ENCODE measurements around the gene DNAI7.

DNAI7 gene, protein sequence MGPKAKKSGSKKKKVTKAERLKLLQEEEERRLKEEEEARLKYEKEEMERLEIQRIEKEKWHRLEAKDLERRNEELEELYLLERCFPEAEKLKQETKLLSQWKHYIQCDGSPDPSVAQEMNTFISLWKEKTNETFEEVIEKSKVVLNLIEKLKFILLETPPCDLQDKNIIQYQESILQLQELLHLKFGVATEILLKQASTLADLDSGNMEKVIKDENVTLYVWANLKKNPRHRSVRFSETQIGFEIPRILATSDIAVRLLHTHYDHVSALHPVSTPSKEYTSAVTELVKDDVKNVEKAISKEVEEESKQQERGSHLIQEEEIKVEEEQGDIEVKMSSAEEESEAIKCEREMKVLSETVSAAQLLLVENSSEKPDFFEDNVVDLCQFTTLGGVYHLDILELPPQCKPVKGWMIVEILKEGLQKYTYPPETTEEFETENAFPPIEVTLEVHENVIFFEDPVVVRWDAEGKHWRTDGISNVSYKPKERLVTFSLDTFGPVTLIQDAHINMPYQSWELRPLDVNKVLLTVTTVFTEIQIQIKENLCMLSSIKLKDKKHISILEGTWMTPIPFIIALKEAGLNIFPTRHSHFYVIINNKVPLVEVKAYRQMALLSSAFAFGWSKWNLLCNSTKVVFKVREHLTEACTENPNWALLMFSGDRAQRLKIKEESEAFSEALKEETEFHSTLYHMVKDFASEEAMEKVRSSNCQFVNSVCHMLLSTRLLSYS

DNA sequence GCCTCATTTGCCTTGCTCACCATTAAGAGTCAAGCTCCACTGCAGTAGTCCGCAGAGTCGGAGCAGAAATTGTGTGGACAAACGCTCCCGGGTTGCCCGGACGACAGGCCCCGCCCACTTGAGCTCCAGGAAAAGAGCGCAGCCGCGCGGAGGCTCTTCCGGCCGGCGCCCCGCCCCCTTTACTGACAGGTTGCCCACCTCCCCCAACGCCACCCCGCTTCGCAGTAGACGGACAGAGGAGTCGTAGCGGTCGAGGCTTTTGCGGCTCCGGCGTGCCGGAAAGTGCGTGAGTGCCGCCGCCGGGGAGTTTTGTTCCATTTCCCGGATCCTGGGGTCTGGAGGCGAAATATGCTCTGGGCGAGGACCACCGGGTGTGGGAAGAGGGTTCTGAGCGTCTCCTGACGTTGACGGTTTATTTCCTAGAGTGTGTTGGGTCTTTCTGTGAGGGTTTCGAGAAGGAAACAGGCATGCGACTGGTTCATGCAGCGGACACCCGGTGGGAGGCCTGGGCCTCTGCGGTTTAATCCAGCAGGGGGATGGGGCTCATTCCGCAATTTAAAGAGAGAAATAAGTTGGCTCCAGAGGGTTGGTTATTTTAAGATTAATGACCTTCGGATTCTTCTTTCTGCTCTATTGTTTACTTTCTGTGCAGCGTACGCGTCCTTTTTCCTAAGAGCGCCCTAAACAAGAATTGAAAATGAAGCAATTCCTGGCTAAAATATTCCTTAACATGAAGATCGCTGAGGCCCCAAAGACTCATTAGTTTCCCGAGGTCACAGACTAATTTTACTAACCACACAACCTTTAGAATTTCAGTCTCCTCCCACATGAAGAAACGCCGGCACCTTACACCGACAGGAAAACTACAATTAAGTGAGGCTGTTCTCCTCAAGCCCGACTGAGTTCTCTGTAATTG is at the start of gene DNAI7, which contains the start of gene ETFRF1:
Gene DNAI7, minus strand, starts transcription at position 105 of the 916 bp plus-strand sequence. Its CDS starts 82 bp downstream, at position 23.
Gene ETFRF1, plus strand, starts transcription at position 182 of the 916 bp plus-strand sequence. CDS start 8,720 bp downstream, outside the sequence.
- DNase-seq = peak; percentile 78

DNA sequence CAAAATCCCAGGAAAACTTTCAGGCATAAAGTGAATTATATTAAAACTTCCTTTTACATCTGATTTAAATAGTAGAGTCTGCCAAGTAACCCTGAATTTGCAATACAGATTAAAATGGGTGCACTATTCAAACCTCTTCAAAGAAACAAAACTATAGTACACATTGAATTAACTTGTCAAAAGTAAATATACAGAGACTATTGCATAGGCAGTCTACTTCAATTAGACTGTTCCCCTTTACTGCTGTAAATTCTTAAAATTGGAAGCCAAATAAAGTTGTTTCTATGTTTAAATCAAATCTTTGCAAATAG is 48.7 kb upstream of the DNAI7 start:
- no peak for DNase-seq

DNA sequence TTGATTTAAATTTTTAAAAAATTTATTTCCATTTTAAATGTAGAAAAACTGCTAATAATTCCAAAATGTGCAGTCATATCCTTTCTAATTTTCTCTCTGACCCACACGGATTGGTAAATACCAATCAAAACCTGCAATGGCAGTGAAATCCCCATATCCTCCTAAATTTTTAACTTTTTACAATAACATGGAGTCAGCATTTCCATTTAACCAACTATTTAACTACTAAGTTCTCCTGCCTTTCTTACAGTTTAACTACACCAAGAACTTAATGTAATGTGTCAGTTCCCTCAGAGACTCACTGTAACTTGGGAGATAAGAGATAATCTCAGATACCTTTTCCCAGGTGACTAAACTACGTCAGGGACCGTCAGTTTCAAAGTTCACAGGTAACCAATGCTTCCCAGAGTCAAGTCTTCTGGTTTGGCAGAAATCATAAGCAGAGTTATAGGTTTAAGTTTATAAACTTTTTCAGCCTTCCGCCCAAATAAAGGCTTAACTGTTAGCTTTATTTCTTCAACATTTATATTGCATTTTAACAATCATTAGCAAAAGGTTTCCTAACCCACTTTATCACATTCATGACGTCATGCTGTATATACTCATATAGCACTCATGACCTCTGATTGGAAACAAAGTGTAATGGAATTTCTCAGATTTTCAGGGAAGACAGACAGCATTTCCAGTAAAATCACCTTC is 48.2 kb upstream of the DNAI7 start:
- no peak for DNase-seq

DNA sequence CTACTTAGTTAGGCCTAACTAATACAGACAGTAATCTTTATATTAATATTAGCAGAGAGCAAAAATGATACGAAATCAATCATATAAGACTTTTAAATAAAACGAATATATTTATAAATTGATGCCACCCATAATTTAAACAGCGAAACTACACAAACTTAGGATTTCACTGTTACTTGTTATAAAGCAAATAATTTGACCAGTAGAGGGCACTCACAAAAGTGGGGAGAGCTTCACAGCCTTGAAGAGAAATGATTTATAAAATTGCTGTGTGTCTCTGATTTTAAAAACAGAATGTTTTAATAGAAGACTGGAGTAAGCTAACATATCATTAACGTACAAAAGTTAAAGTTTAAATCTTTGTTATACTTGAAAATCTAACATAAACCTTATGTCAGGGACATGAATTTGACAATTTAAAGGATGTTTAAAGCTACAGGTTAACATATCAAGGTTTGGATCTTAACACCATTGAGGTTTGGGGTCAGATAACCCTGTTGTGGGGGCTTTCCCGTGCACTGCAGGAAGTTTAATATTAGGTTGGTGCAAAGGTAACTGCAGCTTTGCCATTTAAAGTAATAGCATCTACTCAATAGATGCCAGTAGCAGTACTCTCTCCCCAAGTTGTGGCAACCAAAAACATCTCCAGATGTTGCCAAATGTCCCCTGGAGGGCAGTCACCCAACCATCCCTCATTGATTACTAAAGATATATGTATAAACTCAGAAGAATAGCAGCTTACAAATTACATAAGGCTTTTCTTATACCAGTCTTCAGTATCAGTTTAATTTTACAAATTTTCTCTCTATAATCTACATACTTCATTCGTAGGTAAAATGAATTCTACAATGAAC is 46.4 kb upstream of the DNAI7 start:
- DNase-seq = no peak

DNA sequence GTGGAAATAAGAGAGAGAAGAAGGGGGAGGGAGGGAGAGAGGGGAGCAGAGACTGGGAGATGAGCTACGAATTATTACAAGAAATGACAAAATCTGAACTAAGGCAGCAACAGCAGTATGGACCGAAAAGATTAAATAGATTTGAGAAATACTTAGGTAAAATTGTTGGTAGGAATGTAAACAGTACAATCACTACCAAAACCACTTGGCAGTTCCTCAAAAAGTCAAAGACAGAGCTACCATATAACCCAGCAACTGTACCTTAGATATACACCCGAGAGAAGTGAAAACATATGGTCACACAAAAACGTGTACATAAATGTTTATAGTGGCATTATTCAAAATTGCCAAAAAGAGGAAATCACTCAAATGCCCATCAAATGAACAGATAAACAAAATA is 41.7 kb upstream of the DNAI7 start:
- DNase-seq = no peak

DNA sequence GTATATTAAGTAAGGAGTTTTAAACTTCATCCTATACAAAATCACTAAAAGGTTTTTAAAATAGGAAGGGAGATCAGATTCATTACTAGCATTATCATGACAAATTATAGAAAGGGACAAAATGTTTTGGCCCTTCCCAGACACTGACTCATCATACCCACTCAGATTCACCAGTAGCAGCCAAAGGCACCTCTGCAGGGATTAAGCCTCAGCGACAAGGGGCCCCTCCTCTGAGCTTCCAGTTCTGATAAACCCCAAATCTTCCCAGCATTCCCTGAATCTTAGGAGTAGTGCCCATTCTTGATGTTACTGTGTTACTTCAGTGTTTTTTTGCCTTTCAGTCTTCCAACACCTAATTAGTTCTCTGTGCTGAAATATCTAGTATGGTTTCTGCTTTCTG is 41.2 kb upstream of the DNAI7 start:
- no peak for DNase-seq

DNA sequence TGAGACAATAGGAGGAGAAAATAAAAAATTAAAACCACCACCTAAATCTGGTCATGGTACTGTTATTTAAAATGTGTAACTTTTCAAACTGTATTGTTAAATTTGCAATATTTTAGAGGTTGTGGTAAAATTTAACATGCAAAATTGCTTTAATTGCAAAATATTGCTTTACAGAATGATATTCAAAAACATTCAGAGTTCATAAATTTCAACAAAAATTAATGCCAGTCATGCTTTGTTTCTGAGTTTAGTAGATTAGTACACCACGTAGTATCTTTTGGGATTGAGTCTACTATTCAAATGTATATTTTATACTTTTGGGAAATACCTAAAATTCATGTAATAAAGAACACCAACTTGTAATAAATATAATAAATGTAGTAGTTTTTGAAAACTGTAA is 18.4 kb upstream of the DNAI7 start:
- DNase-seq = no peak

DNA sequence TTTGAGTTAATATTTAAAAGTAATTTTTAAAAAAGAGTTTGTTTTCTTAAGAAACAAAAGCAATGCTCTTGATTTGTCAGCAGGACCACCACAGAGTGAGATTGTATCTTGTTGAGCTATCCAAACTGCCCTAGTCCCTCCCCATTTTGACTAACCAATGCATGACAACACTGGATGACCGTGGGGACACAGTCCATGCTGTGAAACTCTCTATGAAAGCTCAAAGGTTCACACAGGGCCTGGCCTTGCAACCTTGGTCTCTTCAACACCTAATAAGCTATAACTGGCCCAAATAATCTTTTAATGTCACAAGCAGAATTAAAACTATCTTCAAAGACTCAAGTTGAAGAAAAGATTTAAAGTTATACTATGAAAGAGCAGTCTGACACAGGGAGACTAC is 13.6 kb upstream of the DNAI7 start:
- DNase-seq = no peak

DNA sequence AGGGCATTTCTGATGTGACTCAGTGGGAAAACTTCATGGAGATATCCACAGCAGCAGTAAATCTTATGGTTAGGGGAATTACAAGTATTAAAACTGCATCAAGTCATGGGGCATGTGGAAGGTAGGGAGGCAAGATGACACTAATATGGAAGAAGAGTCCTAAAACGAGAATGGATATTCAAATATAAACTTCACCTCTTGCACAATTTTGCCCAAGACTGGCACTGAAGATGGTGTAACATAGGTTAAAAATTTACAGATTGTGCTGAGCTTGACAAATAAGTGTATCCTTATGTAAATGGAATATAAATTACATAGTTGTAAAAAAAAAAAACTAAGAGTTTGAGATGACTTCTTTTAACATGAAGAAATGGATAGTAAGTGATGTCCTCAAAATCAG is 12.9 kb upstream of the DNAI7 start:
- DNase-seq = no peak

DNA sequence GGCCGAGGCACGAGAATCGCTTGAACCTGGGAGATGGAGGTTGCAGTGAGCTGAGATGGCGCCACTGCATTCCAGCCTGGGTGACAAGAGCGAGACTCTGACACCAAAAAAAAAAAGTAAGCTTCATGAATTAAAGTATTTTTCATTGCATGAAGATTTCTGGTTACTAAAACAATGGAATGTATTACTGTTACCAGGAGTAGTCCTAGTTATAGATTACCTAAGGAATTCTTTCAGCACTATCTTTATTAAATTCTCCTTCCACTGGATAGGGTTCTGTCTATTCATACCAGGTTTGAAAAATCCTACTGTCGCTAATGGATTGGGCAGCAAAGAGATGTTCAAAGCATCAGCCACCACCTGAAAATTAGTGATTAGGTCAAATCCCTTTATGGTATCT is 12.5 kb upstream of the DNAI7 start:
- no peak for DNase-seq

DNA sequence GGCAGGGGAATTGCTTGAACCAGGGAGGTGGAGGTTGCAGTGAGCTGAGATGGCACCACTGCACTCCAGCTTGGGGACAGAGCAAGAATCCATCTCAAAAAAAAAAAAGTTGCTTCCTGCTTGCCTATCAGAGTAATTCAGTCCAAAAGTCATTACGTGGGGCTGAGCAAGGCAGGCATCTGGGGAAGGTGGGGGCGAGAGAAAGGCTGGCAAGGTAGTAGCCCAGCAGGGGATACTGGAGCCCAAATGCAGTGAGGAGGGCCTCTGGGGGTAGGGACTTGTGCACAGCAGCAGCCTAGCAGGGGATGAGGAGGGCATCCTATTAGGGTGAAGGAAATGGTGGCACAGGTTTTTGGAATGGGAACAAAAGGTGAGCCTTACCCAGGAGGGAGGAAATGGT is 7.2 kb upstream of the DNAI7 start:
- DNase-seq = no peak

DNA sequence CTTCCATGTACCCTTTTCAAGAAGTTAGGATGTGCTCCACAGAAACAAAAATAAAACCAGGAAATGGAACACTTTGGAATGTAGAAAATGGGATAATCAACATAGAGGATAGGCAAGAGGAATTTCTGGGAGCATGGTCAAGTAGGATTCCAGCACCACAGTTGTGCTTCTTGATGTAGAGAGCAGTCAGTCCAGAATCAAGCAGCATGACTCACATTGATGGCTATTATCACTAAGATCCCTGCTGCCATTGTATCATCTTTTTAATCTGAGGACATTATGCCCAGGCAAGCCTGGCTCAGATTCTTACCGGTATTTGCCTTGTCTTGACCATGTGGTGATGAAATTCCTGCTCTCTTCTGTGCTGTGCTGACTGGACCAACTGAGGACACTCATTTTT is 5.7 kb upstream of the DNAI7 start:
- no peak for DNase-seq

DNA sequence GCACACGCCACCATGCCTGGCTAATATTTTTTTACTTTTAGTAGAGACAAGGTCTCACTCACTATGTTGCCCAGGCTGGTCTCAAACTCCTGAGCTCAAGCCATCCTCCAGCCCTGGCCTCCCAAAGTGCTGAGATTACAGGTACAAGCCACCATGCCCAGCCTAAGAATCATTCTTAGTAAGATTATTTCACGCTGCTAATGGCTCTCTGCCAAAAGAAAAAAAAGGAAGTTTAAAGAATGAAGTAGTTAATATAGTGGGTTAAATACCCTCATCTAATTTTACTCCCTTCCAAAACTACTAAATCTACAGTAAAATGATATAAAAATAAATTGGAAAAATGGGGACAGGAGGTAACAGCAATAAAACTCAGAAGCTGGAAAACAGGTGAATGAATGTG is 2.6 kb upstream of the DNAI7 start:
- no peak for DNase-seq

DNA sequence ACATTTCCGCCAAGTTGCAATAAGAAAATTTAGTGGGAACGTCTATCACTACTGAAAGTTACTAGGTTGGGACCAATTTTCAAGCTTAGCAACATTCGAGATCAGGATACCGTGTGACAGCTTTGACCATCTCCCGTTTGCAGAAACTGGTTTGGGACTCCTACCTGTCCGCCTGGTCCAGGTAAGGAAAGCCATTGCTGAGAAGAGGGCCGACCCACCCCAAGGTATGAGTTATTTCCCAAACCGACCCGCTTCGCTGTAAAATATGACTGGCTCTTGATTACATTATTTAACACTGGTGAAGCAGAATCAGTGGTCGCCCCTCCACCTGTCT is 271 bp downstream of the DNAI7 start:
- no peak for DNase-seq

DNA sequence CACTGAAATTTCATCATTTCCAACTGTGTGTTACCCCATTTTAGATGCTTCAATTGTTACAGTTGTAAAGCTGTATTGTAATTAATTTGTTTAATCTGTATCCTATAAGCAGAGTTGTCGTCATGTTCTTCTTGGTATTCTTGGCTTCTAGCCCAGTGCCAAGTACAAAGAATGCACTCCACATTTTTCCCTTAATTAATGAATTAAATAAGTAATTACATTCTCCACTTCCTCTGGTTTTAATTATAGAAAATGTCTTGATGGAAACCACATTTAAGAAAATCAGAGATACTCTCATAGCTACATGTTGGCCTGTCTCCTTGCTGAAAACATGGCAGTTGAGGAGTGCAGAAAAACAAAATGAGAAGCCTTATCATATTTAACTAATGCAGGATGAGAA is 746 bp downstream of the DNAI7 start:
- no peak for DNase-seq

DNA sequence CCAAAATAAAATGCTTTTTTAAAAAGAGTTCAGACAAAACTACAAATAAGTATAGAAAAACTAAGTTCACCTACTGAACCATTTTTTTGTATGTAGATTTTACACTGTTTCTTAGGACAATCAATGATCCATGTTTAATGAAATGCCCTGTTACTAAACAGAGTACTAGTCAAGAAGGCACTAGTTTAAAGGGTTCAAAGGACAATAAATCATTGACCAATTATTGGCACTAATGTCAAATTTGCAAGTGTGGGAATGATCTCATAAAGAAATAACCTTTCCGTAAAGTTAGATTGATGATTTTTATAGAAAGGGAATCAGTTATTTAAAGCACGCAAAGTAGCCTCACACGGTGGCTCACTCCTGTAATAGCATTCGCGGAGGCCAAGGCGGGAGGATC is 4.2 kb downstream of the DNAI7 start:
- no peak for DNase-seq

DNA sequence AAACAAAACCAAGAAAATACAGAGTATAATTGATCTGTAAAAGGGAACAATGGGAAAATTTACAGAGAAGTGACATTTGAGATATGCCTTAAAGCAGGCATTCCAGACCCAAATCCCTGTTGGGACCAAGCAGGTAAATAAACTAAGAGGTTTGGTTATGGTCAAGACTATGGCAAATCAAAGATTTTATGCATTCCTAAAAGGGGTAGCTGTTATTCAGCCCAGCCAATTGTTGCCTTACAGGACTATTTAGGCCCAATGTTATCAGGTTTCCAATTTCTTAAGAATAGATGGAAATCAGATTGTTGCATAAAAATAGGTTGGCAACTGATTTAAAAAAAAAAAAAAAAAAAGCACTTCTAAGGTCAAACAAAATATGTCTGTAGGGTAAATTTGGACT is 5.3 kb downstream of the DNAI7 start:
- no peak for DNase-seq

DNA sequence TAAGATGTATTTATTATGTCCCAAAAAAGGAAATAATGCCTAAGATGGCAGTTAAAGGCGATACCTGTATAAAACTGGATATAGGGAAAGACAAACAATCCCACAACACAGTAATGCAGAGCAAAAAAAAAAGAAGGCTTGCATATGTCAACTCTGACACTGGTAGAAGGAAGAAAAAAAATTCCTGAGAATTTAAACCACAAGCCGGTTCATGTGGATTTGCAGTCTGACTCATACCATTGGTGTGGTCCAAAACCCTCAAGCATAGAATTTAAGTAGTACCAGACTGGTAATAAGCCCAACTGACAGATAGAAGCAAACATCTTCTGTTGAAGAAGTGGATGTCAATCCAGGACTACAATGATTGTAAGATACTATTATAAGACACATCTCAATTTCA is 7.2 kb downstream of the DNAI7 start:
- no peak for DNase-seq

DNA sequence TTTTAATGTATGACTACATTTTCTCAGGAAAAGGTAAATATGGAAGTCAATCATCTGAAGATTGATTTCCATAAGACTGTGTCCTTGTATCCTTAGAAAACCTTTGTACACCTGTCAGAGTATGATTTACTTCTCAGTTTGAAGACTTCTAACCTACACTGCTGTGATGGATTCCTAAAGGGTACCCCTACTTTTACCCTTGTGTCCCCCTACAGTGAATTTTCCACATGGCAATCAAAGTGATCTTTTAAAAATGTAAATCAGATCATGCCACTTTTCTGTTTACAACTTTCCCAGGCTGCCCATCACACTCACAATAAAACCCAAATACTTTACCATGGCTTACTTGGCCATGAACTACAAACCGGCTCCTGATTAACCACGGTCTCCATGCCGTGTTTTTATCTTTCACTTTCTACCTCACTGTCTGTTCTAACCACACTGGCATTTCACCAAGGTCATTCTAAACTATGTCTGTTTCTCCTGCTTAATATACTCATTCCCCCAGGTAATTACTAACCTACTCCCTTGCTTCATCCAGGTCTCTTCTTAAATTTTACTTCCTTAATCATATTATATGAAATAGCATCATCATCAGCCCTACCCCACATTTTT is 8.1 kb downstream of the DNAI7 start:
- no peak for DNase-seq

DNA sequence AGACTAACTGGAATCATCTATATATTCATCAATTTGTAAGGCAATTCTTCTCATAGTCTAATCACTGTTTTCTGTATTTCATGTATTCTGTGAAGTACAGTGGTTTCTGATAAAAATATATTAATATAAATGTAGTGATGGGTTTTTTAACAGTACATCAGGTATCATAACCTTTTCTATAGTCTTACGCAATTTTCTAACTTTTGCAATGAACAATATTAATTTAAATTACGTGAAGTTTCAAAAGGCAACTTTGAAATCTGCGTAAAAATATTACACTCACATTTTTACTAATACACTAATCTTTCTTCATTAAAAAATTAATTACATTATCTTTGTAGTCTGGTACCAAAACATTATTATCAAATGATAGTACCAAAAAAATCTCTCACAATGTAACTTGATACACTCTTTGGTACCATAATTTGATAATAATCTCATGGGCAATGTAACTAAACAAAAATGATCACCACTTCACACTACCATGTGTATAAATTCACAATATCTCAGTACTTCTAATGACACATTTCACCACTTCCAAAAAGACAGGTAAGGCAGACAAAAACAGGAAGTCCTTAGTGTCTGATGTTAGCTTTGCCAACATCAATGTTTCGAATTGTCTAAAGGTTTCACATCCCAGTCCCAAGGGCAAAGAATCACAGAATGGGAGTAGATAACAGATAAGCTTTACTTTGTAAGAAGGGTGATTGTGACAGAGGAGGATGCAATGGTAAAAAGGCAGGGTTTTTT is 8.7 kb downstream of the DNAI7 start:
- DNase-seq = no peak

DNA sequence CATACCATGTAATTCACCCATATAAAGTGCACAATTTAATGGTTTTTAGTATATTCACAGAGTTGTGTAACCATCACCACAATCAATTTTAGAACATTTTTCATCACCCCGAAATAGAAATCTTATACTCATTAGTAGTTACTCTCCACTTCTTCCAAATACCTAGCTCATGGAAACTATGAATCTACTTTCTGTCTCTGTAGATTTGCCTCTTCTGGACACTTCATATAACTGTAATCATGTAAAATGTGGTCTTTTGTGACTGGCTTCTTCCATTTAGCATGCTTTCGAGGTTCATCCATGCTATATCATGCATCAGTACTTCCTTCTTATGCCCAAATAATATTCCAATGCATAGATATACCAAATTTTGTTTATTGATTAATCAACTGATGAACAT is 10.8 kb downstream of the DNAI7 start:
- DNase-seq = no peak
